Gastroesophageal sphincter (tissue), 4 donors: ENCODE results near the gene KRTAP1-5. TPM values are rescaled to one million over a fixed set of nuclear protein-coding genes. Genes with fewer than 3 reads are reported as not detected.
"Not testable (repeated sequence)": the region's sequence is repeated elsewhere in the genome, so short reads cannot be mapped to it uniquely, and the experiment has no call there.

Experiments
- ATAC-seq: fragments of 150-250 bp; one replicate; pipeline ENCODE4 v1.9.1; 2016; ENCODE audit warnings: mild to moderate bottlenecking, moderate library complexity
- H3K27ac ChIP-seq, 4 donors: fragments of 200-600 bp; sonication (generic) in 3 of 4; 1 replicate in 3 of 4; 2 replicates in 1 of 4; pipeline ENCODE4 v1.5.1; 2016 to 2019
- H3K27me3 ChIP-seq: fragments of 200-600 bp; sonication (generic); one replicate; pipeline ENCODE4 v1.5.1; 2019
- H3K36me3 ChIP-seq, 2 donors: fragments of 200-600 bp; sonication (generic); one replicate each; pipeline ENCODE4 v1.5.1; 2019; ENCODE audit warnings: control low read depth in 1 of 2
- H3K4me1 ChIP-seq, 3 donors: fragments of 200-600 bp; sonication (generic); 1 replicate in 2 of 3; 2 replicates in 1 of 3; pipeline ENCODE4 v1.5.1; 2016 to 2019; ENCODE audit warnings: control low read depth in 2 of 3
- H3K4me3 ChIP-seq, 2 donors: fragments of 200-600 bp; sonication (generic); one replicate each; pipeline ENCODE4 v1.5.1; 2019; ENCODE audit warnings: mild to moderate bottlenecking in 1 of 2, moderate library complexity in 1 of 2
- H3K9me3 ChIP-seq, 3 donors: fragments of 200-600 bp; sonication (generic); one replicate each; pipeline ENCODE4 v1.5.1; 2017 to 2019; ENCODE audit warnings: control low read depth in 2 of 3
- CTCF ChIP-seq, 4 experiments: fragments of 200-600 bp in 2 of 4; fragments of 450-650 bp in 2 of 4; sonication (generic) in 1 of 4; IDR thresholded peaks; one replicate each; pipeline ENCODE4 v1.5.1; 2017 to 2019; ENCODE audit warnings: antibody characterized with exemption in 4 of 4, mild to moderate bottlenecking in 2 of 4, moderate library complexity in 2 of 4
- EP300 ChIP-seq: sonication (generic); formaldehyde crosslinking; IDR thresholded peaks from one replicate; pipeline ENCODE4 v1.6.1; 2017; ENCODE audit warnings: antibody characterized with exemption, mild to moderate bottlenecking
- POLR2A ChIP-seq, 2 donors: fragments of 450-650 bp; IDR thresholded peaks; one replicate each; pipeline ENCODE4 v1.6.1; 2017; ENCODE audit warnings: antibody characterized with exemption in 2 of 2, mild to moderate bottlenecking in 2 of 2, moderate library complexity in 1 of 2
- POLR2AphosphoS5 ChIP-seq: sonication (generic); formaldehyde crosslinking; IDR thresholded peaks from one replicate; pipeline ENCODE4 v1.6.1; 2017; ENCODE audit warnings: antibody characterized with exemption
- WGBS, 2 donors: methylation state at CpG; one replicate each; pipeline ENCODE4 v1.1.5; 2018; ENCODE audit warnings: low coverage in 1 of 2; 5-methylcytosine and 5-hydroxymethylcytosine counted together
- total RNA-seq, 4 donors: library from RNA; depleted of rRNA; stranded (reverse); fragments of >200 nt; gene quantifications; one replicate each; pipeline ENCODE4 v1.1.0, GENCODE V29; 2016

KRTAP1-5 gene
- total RNA-seq, 4 donors from 2014 or later: not detected

- Histone ChIP-seq H3K27me3 (peaks cover 34% of the 10 kb centered on the region), H3K9me3 (peaks cover 0 to 7% (median 0%) of the 10 kb centered on the region in 3 donors), H3K4me1 (no peaks in the 10 kb centered on the region), H3K4me3 (no peak overlapping the region), H3K27ac (no peak overlapping the region), H3K36me3 (no peaks in the 10 kb centered on the region)
- TF ChIP-seq CTCF (IDR thresholded peaks at IDR 0.05): no peak
- no peak for TF ChIP-seq POLR2A (IDR thresholded peaks at IDR 0.05)
- no peak for TF ChIP-seq EP300
- TF ChIP-seq POLR2AphosphoS5: no peak
- ATAC-seq: no peak
- 42 to 43% methylated on average over 1 of the region's 1 CpG for WGBS, 2 donors
Observed at GRCh38 chr17:41061964-41062363, 35.0 kb upstream of the KRTAP1-5 start.

- no peak for ATAC-seq
Observed at GRCh38 chr17:41060052-41060604, 33.1 kb upstream of the KRTAP1-5 start, which contains the start of gene KRTAP2-3. Gene KRTAP2-3 (minus strand): TSS chr17:41060114. CDS start chr17:41060050, 64 bp downstream.

GRCh38 chr17:41059276-41060051 lies 32.5 kb upstream of the KRTAP1-5 start:
- not testable (repeated sequence) for H3K36me3 ChIP-seq, H3K4me3 ChIP-seq, H3K27ac ChIP-seq, H3K4me1 ChIP-seq, ATAC-seq, H3K9me3 ChIP-seq
- peaks cover 34% of the 10 kb centered on the region for H3K27me3 ChIP-seq
- WGBS, 2 donors: 22 to 37% methylated on average over 3 of the region's 31 CpGs

More at GRCh38 chr17:41060052-41060604, 33.1 kb upstream of the KRTAP1-5 start, which contains the start of gene KRTAP2-3:
- Histone ChIP-seq H3K36me3 (no peaks in the 10 kb centered on the region), H3K9me3 (peaks cover 0 to 7% (median 0%) of the 10 kb centered on the region in 3 donors), H3K4me3 (no peak within 1 kb of the TSS), H3K27ac (no peak within 1 kb of the TSS), H3K4me1 (no peaks in the 10 kb centered on the region), H3K27me3 (peaks cover 34% of the 10 kb centered on the region)
- no peak for TF ChIP-seq CTCF (IDR thresholded peaks at IDR 0.05)
- TF ChIP-seq POLR2AphosphoS5: no peak
- no peak for TF ChIP-seq EP300
- no peak for TF ChIP-seq POLR2A (IDR thresholded peaks at IDR 0.05)
- 49 to 74% methylated on average over 4 to 5 of the region's 6 CpGs for WGBS, 2 donors

- 80 to 89% methylated on average over 4 of the region's 5 CpGs for WGBS, 2 donors
- H3K4me3 ChIP-seq: no peak overlapping the region
- no peak overlapping the region for H3K27ac ChIP-seq
- H3K4me1 ChIP-seq: no peaks in the 10 kb centered on the region
- H3K27me3 ChIP-seq: peaks cover 30% of the 10 kb centered on the region
- TF ChIP-seq POLR2AphosphoS5: no peak
- no peak for TF ChIP-seq CTCF (IDR thresholded peaks at IDR 0.05)
- no peak for TF ChIP-seq POLR2A (IDR thresholded peaks at IDR 0.05)
- TF ChIP-seq EP300: no peak
- H3K9me3 ChIP-seq: peaks cover 0 to 7% (median 0%) of the 10 kb centered on the region in 3 donors
- H3K36me3 ChIP-seq: no peaks in the 10 kb centered on the region
- no peak for ATAC-seq
Observed at GRCh38 chr17:41058741-41059140, 31.7 kb upstream of the KRTAP1-5 start.

GRCh38 chr17:41057547-41057946 lies 30.5 kb upstream of the KRTAP1-5 start:
- Histone ChIP-seq H3K4me3 (no peak overlapping the region), H3K36me3 (no peaks in the 10 kb centered on the region), H3K4me1 (no peaks in the 10 kb centered on the region), H3K27ac (no peak overlapping the region), H3K27me3 (peaks cover 30% of the 10 kb centered on the region), H3K9me3 (peaks cover 0 to 11% (median 0%) of the 10 kb centered on the region in 3 donors)
- WGBS, 2 donors: 86 to 100% methylated on average over 1 of the region's 1 CpG
- no peak for TF ChIP-seq CTCF (IDR thresholded peaks at IDR 0.05)
- TF ChIP-seq POLR2A (IDR thresholded peaks at IDR 0.05): no peak
- no peak for TF ChIP-seq EP300
- TF ChIP-seq POLR2AphosphoS5: no peak
- ATAC-seq: no peak

GRCh38 chr17:41055130-41055529 lies 28.1 kb upstream of the KRTAP1-5 start, which contains the start of gene KRTAP2-2:
Gene KRTAP2-2 (minus strand): TSS chr17:41055230. CDS start chr17:41055211, 19 bp downstream.
- 30% methylated on average over 1 of the region's 6 CpGs; no CpG with 5 or more reads in 1 of the 2 donors for WGBS, 2 donors

GRCh38 chr17:41054556-41054955 lies 27.5 kb upstream of the KRTAP1-5 start:
- H3K27ac ChIP-seq, ATAC-seq, H3K4me1 ChIP-seq, H3K36me3 ChIP-seq, H3K4me3 ChIP-seq: not testable (repeated sequence)
- Histone ChIP-seq H3K27me3 (peaks cover 31% of the 10 kb centered on the region), H3K9me3 (peaks cover 0 to 11% (median 0%) of the 10 kb centered on the region in 3 donors)
- 40% methylated on average over 1 of the region's 9 CpGs; no CpG with 5 or more reads in 1 of the 2 donors for WGBS, 2 donors

More at GRCh38 chr17:41055130-41055529, 28.1 kb upstream of the KRTAP1-5 start, which contains the start of gene KRTAP2-2:
- H3K27ac ChIP-seq, ATAC-seq, H3K36me3 ChIP-seq, H3K4me1 ChIP-seq, H3K4me3 ChIP-seq: not testable (repeated sequence)
- Histone ChIP-seq H3K9me3 (peaks cover 0 to 11% (median 0%) of the 10 kb centered on the region in 3 donors), H3K27me3 (peaks cover 32% of the 10 kb centered on the region)
